Measurements from ENCODE around the gene VAPA. TPM values are rescaled to one million over a fixed set of nuclear protein-coding genes. Genes with fewer than 3 reads are reported as not detected.

The VAPA gene
- total RNA-seq, 1 donor from 2014 or later: 130 TPM

- peak overlapping the region; percentile 90 for H3K27ac Mint-ChIP-seq
- no peaks in the 10 kb centered on the region for H3K36me3 Mint-ChIP-seq
Observed at GRCh38 chr18:9991011-9992000, 77.5 kb downstream of the VAPA start.

GRCh38 chr18:9992300-9992972 lies 78.6 kb downstream of the VAPA start:
- TF ChIP-seq CTCF (IDR thresholded peaks at IDR 0.05; ENCODE audit: unreplicated experiment): no peak
- no peak for DNase-seq (ENCODE audit: low spot score in 2 of 2, unreplicated experiment in 2 of 2)
- H3K27ac Mint-ChIP-seq: peak overlapping the region; percentile 90
- H3K4me3 Mint-ChIP-seq: peak overlapping the region; percentile 0
- peaks cover 51% of the 10 kb centered on the region for H3K4me1 Mint-ChIP-seq
- H3K36me3 Mint-ChIP-seq: no peaks in the 10 kb centered on the region
- peaks cover 7% of the 10 kb centered on the region for H3K9me3 Mint-ChIP-seq
- peaks cover 6% of the 10 kb centered on the region for H3K27me3 Mint-ChIP-seq (ENCODE audit: low read depth)

More at GRCh38 chr18:9991011-9992000, 77.5 kb downstream of the VAPA start:
- Mint-ChIP-seq H3K27me3 (ENCODE audit: low read depth) (peaks cover 6% of the 10 kb centered on the region), H3K9me3 (no peaks in the 10 kb centered on the region), H3K4me1 (peaks cover 56% of the 10 kb centered on the region), H3K4me3 (no peak overlapping the region)
- TF ChIP-seq CTCF (IDR thresholded peaks at IDR 0.05; ENCODE audit: unreplicated experiment): no peak
- no peak for DNase-seq (ENCODE audit: low spot score in 2 of 2, unreplicated experiment in 2 of 2)

GRCh38 chr18:9992973-9993520 lies 79.2 kb downstream of the VAPA start:
- Mint-ChIP-seq H3K9me3 (peaks cover 12% of the 10 kb centered on the region), H3K4me3 (peak overlapping the region; percentile 0), H3K27me3 (ENCODE audit: low read depth) (peaks cover 6% of the 10 kb centered on the region), H3K27ac (peak overlapping the region; percentile 90), H3K36me3 (peaks cover 3% of the 10 kb centered on the region), H3K4me1 (peaks cover 45% of the 10 kb centered on the region)
- DNase-seq (ENCODE audit: low spot score in 2 of 2, unreplicated experiment in 2 of 2): no peak
- no peak for TF ChIP-seq CTCF (IDR thresholded peaks at IDR 0.05; ENCODE audit: unreplicated experiment)

- Mint-ChIP-seq H3K36me3 (peaks cover 8% of the 10 kb centered on the region), H3K4me3 (no peak overlapping the region), H3K27me3 (ENCODE audit: low read depth) (peaks cover 6% of the 10 kb centered on the region), H3K4me1 (peaks cover 40% of the 10 kb centered on the region), H3K9me3 (peaks cover 17% of the 10 kb centered on the region), H3K27ac (peak overlapping the region; percentile 57)
- no peak for DNase-seq (ENCODE audit: low spot score in 2 of 2, unreplicated experiment in 2 of 2)
- no peak for TF ChIP-seq CTCF (IDR thresholded peaks at IDR 0.05; ENCODE audit: unreplicated experiment)
Observed at GRCh38 chr18:9993521-9994025, 79.8 kb downstream of the VAPA start.

- Mint-ChIP-seq H3K4me1 (peaks cover 38% of the 10 kb centered on the region), H3K9me3 (peaks cover 17% of the 10 kb centered on the region), H3K4me3 (no peak overlapping the region), H3K27ac (peak overlapping the region; percentile 57), H3K36me3 (peaks cover 8% of the 10 kb centered on the region), H3K27me3 (ENCODE audit: low read depth) (peaks cover 6% of the 10 kb centered on the region)
- no peak for DNase-seq (ENCODE audit: low spot score in 2 of 2, unreplicated experiment in 2 of 2)
- TF ChIP-seq CTCF (IDR thresholded peaks at IDR 0.05; ENCODE audit: unreplicated experiment): no peak
Observed at GRCh38 chr18:9994026-9994570, 80.3 kb downstream of the VAPA start.

Measured in mesothelial cell of epicardium (in vitro differentiated cells).